ENCODE results near the gene ANKS3.

- TF ChIP-seq CTCF (conservative IDR thresholded peaks at IDR 0.05) (no peak), EZH2 (IDR thresholded peaks at IDR 0.05; ENCODE audit: low read depth) (no peak)
Observed at GRCh38 chr16:4694642-4695451, 39.2 kb downstream of the ANKS3 start.
